Hippocampal formation (tissue), 2 donors: ENCODE data around the gene RPS6KA6.

Source experiments
- DNase-seq, 2 donors: peaks; one replicate each; lab custom pipeline; 2025; lab: John Stamatoyannopoulos, UW

The RPS6KA6 gene

DNA sequence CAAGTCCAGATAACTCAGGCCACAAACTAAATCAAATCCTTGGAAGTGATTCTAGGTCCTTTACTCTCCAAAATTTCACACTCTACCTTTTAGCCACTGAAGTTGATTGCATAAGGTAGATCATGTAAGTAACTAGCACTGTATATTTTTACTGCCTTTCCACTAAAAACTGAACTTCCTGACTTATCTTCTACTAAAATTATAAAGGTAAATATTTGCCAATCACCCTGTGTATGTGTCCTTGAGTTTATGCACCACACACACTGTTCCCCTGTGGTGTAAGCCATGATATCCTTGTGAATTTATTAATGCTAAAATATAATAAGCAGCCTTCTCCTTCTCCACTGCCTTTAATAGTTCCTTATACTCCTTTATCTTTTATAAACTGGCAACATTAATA lies 25.6 kb downstream of the RPS6KA6 start:
- DNase-seq, result no peak

- no peak for DNase-seq
Observed at GRCh38 chrX:84161641-84162040, 26.4 kb downstream of the RPS6KA6 start.

- no peak for DNase-seq
Observed at GRCh38 chrX:84160736-84161135, 27.3 kb downstream of the RPS6KA6 start.

GRCh38 chrX:84156821-84157220 lies 31.2 kb downstream of the RPS6KA6 start:
- DNase-seq, result no peak

DNA sequence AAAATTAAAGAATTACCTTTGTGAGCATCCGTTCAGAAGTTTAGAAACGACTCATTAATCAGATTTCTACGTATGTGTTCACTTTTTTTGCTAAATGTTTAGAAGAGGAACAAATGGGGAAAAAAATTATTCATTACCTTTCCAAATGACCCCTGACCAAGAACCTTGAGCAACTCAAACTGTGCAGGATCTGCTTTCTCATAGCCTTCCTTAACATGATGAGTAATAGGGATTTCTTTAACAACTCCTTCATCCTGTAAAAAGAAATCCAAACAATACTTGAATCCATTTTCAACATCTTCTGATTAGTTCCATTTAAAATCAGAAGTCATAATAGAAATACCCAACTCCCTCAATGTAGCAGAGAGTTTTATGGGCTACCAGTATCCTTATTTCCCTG lies 32.1 kb downstream of the RPS6KA6 start:
- DNase-seq, result no peak

- DNase-seq, result no peak
Observed at GRCh38 chrX:84153538-84153937, 34.5 kb downstream of the RPS6KA6 start.

DNA sequence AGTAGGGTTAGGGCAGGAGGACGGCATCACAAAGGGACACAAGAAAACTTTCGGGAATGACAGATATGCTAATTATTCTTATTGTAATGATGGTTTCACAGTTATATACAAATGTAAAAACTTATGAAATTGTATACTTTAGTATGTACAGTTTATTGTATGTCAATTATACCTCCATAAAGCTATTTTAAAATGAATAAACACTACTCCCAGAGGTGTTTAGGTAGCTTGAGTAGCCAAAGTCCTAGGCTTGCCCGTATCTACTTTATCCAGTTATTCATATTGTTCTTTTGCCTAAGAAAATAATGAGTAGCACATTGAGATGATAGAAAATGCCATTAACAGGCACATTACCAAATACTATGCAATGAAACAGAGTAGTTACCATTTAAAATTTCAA lies 43.0 kb downstream of the RPS6KA6 start:
- no peak for DNase-seq

DNA sequence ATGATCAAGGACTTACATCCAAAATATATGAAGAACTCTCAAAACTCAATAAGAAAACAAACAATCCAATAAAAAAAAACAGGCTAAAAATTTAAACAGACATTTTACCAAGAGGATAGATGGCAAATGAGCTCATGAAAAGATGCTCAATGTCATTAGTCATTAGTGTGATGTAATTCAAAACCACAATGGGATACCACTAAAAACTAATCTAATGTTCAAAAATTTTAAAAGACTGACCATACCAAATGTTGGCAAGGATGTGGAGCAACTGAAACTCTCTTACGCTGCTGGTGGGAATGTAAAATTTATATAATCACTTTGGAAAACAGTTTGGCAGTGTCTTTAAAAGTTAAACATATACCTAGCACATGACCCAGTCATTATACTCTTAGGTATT lies 43.7 kb downstream of the RPS6KA6 start:
- DNase-seq, result no peak

- no peak for DNase-seq
Observed at GRCh38 chrX:84133023-84133422, 55.0 kb downstream of the RPS6KA6 start.

DNA sequence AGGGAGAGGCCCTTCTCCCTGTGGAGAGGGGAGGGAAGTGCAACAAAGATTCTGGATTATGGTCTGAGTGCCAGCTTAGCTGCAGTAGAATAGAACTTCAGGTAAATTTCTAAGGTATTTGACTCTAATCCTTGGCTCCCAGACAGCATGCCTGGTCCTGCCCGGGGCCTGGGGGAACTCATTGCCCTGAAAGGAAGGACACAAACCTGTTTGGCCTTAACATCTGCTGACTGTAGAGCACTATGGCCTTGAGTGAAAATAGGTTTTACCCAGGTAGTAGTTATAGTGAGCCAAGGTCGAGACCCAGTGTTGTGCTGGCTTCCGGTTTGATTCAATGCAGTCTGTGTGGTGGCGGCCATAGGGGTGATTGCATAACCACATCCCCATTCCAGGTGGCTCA lies 64.4 kb downstream of the RPS6KA6 start:
- no peak for DNase-seq

DNA sequence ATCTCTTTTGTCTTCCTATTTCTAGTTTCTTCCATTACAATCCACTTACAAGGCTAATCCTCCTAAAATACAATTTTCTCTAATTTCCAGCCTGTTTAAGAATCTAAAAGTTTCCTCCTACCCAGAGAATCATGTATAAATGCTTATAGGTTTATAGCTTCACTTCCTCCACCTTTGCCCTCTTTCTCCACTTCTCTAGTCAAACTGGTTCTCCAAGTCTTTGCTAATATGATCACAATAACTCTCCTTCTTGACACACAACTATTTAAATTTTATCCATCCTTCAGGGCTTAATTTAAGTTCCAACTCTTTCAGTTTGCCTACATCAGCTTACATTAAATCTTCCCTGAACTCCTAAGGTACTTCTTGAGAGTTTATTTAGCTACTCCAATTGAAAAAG lies 69.2 kb downstream of the RPS6KA6 start:
- DNase-seq, result no peak

DNA sequence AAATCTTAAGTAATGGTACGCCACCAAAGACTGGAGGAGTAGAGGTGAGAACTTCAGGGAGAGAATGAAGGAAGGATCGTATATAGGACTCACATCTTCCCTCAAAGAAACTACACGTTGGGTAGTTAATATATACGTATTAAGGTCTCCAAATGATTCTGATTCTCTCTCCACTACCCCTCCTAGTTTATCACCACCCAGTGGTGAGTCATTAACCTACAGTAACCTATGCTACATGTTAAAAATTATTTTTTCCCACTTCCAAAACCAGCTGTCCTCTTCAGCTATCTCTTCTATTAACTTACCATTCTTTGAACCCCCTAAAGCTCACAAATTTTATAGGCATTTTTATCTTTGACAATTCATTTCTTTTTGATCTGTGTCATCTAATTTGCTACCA lies 69.7 kb downstream of the RPS6KA6 start:
- no peak for DNase-seq

DNA sequence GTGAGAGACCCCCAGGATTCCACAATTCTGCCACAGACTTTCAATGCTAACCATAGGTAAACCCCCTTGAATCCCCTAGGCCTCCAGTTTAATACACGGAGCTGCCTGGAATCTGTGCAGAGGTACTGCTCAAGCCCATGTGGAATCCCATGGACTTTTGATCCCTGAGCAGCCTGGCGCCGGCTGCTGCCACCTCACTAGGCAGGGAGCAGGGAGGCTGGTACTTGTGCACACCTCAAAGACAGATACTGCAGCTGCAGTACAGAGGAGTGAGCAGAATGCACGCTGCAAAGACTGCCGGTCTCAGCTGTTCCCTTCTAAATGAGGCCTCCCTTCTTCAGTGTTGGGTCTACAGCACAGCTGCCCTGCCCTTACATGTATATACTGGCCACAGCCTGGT lies 79.4 kb downstream of the RPS6KA6 start:
- DNase-seq, result no peak

GRCh38 chrX:84099120-84099519 lies 88.9 kb downstream of the RPS6KA6 start:
- no peak for DNase-seq

DNA sequence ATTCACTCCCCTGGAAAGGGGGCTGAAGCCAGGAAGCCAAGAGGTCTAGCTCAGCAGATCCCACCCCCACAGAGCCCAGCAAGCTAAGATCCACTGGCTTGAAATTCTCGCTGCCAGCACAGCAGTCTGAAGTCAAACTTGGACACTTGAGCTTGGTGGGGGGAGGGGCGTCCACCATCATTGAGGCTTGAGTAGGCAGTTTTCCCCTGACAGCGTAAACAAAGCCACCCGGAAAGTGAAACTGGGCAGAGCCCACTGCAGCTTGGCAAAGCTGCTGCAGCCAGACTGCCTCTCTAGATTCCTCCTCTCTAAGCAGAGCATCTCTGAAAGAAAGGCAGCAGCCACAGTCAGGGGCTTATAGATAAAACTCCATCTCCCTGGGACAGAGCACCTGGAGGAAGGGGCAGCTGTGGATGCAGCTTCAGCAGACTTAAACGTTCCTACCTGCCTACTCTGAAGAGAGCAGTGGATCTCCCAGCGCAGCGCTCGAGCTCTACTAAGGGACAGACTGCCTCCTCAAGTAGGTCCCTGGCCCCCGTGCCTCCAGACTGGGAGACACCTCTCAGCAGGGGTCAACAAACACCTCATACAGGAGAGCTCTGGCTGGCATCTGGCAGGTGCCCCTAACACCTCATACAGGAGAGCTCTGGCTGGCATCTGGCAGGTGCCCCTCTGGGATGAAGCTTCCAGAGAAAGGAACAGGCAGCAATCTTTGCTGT lies 108.4 kb downstream of the RPS6KA6 start:
- peak in 1 of 2 donors; percentile 8 for DNase-seq

DNA sequence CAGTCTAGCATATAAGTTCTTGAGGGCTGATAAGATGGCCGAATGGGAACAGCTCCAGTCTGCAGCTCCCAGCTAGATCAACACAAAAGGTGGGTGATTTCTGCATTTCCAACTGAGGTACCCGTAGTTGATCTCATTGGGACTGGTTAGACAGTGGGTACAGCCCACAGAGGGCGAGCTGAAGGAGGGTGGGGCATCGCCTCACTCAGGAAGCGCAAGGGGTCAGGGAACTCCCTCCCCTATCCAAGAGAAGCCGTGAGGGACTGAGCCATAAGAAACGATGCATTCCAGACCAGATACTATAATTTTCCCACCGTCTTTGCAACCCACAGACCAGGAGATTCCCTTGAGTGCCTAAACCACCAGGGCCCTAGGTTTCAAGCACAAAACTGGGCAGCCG lies 109.0 kb downstream of the RPS6KA6 start:
- no peak for DNase-seq

DNA sequence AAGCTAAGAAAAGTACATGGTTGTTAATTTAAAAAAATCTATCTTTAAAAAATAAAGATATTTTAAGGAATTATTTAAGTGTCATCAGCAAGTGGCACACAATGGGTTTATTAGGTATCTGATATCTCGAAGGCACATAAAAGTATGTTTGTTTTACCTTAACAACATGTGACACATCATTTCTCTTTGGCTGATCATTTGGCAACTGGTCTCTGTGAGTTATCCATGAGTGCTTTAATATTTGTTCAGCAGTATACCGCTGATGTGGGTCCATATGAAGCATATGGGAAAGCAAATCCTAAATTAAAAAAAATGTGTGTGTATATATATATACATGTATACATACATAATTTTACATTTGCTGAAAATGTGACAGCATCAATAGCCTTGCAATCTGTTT lies 123.2 kb downstream of the RPS6KA6 start:
- DNase-seq, result no peak

DNA sequence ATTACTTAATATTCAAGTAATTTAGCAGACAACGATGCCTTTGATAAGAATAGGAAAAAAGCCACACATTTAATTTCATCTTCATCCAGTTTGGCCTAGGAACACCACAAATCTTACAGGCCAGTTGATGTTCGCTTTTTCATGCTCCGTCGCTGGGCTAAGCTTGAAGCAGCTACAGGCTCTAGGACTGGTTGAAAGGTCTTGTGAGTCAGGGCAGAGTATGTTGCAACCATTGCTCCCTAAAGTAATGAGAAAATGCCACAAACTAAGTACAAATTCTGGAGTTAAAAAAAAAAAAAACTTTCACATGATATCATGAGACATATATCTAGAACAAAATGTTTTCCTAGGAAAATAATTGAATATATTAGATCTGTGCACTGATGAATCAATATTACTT lies 123.8 kb downstream of the RPS6KA6 start:
- DNase-seq, result no peak

- no peak for DNase-seq
Observed at GRCh38 chrX:84047339-84047738, 140.7 kb downstream of the RPS6KA6 start.

GRCh38 chrX:84046403-84046984 lies 141.5 kb downstream of the RPS6KA6 start:
- peak in 1 of 2 donors; percentile 0 for DNase-seq

DNA sequence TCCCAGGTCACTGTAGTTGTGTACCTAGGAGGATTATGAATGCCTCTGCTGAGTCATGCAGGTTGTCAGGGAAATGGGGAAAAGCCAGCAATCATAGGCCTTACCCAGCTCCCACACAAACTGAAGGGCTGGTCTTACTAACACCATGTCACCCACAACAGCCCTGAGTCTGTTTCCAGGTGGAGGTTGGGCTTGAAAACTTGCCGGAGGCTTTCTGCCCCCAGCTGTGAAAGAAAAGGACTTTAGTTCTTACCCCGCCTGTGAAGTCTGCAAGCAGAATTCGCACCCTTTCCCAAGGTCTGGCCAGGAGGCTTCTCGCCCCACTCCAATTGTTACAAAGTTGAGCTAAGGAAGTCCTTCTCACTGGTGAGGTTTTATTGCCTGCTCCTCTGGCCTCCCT lies 143.9 kb downstream of the RPS6KA6 start:
- DNase-seq, result no peak
